DMS53 treated with DMSO at 0.1 percent for 48 hours (cell line): ENCODE data around the gene LIN37.
"Not testable (repeated sequence)": the region's sequence is repeated elsewhere in the genome, so short reads cannot be mapped to it uniquely, and the experiment has no call there.

ENCODE experiments used
- DNase-seq: peaks from one replicate; lab custom pipeline; 2025; ENCODE audit not compliant: unreplicated experiment; lab: John Stamatoyannopoulos, UW

The LIN37 gene

GRCh38 chr19:35772362-35772761, 24.0 kb downstream of the LIN37 start:
- not testable (repeated sequence) for DNase-seq

GRCh38 chr19:35773020-35773806, 24.8 kb downstream of the LIN37 start:
- no peak for DNase-seq

DNA sequence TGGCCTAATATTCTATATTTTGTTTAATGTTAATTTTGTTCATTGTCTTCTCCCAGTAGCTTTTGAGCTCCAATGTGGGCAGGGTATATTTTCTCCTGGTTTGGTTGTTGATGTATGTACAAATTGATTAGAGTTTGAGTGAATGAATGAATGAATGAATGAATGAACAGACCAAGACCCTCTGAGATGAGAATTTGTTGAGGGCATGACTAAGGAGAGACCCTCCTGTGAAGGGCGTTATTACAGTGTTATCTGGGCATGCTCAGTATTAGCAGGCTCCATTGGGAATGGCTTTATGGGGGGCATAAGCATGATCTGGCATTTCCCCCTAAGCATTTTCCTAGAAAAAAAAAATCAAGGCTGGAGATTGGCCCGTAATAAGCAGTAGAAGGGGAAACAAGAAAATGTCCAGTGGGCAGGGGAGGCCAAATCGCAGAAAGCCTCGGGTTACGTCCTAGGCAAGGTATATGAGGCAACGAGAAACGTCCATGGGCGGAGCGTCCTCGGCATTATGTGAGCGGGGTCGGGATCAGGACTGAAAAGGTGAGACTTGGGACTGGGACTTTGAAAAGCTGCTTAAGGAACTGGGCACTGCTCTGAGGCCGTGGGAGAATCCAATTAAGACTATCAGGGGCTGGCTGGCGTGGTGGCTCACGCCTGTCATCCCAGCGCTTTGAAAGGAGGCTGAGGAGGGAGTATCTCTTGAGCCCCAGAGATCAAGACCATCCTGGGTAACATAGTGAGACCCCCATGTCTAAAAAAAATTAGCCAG, 26.1 kb downstream of the LIN37 start:
- DNase-seq = peak; percentile 35

DNA sequence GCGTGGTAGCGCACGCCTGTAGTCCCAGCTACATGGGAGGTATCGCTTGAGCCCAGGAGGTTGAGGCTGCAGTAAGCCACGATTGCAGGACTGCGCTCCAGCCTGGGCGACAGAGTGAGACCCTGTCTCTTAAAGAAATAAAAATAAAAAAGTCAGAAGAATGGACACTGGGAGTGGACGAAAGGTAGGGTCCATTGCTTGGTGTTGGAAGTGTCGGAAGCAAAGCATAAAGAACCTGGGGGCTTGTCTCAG, 26.6 kb downstream of the LIN37 start:
- DNase-seq = no peak

DNA sequence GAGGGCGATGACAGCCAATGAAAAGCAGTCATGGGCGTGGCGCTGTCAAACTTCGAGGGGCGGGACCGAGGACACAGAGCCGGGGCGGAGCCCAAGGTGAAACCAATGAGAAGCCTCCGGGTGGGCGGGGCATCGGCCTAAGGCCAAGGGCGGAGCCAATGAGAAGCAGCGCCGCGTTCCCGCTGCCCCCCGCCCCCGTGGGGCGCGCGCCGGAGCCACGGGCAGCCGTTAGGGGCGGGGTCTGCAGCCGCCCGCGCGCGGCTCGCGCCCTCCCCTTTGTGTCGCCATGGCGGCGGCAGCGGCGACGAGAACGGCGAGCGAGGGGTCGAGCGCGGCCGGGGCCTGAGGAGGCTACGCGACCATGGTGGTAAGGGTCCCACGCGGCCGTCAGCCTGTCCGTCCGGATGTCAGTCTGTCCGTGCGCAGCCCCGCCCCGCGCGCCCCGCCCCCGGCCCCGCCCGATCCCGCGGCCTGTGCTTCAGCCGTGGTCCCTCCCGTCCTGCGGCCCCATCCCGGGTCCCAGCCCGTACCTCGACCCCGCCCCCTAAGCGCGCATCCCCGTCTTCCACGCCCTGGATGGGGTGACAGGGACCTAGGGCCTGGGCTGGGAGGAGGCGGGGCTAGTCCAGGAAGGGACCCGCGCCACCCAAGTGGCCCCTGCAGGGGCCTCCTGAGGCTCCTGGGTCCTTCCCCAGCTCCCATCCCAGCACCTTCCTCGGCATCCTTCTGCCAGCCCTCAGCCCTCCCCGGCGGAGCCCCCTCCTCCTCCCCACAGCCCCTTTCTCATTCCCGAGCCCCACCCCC, 27.1 kb downstream of the LIN37 start, which contains the start of gene ARHGAP33:
TSS of gene ARHGAP33 (plus strand) at position 267 of the 804 bp plus-strand sequence. CDS start at position 362, 95 bp downstream.
- DNase-seq = peak; percentile 98

- DNase-seq = no peak
Measured at GRCh38 chr19:35776102-35776788, 27.9 kb downstream of the LIN37 start.

DNA sequence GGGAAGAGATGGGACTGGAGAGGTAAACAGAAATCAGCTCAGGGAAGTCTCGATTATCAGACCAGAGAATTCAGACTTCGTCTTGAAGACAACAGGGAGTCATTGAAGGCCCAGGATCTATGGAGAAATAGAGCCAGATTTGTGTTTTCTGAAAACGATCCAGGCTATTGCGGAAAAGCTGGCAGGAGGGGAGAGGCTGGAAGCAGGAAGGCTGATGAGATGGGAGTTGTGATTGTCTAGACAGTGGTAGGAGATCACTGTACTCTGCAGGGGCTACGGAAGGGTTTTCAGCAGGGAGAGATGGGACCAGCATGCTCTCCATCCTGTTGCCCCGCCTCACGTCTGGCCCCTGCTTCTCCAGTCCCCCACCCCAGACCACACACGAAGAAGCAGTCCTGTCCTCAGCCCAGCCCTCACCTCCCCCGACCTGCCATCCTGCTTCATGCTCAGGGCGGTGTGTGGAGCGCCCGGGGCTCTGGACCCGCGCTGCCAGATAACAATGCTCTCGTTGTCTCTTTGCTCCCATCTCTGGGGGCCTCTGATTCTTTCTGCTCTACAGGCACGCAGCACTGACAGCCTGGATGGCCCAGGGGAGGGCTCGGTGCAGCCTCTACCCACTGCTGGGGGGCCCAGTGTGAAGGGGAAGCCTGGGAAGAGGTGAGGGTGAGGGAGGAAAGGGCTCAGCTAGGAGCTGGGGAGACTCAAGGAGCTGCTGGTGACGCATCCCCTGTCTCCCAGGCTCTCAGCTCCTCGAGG, 28.9 kb downstream of the LIN37 start:
- no peak for DNase-seq

DNA sequence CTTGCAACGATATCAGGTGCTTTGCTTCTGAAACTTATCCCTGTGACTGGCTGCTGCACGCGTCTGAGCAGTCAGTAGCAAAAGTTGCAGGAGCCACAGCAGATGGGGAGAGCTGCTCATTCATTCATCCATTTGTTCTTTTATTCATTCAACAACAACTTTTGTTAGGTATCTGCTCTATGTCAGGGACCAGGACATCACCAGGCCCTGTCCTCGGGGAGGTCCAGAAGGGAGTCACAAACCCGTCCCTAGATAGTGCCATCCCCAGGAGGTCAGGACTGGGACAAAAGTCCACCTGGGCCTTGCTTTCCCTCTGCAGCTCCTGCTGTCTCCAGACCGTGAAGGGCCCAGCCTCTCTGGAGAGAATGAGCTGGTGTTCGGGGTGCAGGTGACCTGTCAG, 29.6 kb downstream of the LIN37 start:
- no peak for DNase-seq

GRCh38 chr19:35779033-35779432, 30.7 kb downstream of the LIN37 start:
- DNase-seq = no peak

DNA sequence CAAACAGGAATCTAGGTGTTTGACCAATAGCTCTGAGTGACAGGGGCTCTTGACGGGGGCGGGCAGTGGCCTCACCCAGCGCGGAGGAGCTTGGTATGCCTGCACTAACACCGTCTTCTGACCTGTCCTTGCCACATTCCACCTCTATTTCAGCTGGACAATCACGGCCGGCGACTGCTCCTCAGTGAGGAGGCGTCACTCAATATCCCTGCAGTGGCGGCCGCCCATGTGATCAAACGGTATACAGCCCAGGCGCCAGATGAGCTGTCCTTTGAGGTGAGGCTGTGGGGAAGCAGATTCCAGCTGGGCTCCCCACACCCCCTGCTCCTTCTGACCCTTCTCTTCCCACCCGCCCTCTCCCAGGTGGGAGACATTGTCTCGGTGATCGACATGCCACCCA, 31.7 kb downstream of the LIN37 start:
- no peak for DNase-seq

GRCh38 chr19:35780717-35781116, 32.3 kb downstream of the LIN37 start:
- DNase-seq = no peak

DNA sequence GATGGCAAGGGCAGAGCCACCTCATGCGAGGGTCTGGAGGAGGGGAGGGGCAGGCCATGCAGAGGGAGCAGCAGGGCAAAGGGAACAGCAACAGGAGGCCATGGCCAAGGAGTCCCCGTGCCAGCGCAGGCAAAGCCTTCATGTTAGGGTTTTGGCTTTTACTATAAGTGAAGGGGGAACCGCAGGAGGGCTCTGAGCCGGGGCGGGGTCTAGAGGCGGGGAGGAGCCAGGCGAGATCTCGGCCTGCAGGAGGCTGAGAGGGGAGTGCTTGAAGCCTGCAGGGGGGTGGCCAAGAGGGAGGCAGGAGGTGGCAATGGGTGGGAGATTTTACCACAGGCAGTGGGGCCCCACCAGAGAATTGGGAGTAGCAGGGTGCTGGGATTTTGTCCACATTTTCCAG, 33.3 kb downstream of the LIN37 start:
- no peak for DNase-seq

GRCh38 chr19:35782589-35782988, 34.2 kb downstream of the LIN37 start:
- no peak for DNase-seq

GRCh38 chr19:35783469-35784434, 35.4 kb downstream of the LIN37 start:
- DNase-seq = no peak

DNA sequence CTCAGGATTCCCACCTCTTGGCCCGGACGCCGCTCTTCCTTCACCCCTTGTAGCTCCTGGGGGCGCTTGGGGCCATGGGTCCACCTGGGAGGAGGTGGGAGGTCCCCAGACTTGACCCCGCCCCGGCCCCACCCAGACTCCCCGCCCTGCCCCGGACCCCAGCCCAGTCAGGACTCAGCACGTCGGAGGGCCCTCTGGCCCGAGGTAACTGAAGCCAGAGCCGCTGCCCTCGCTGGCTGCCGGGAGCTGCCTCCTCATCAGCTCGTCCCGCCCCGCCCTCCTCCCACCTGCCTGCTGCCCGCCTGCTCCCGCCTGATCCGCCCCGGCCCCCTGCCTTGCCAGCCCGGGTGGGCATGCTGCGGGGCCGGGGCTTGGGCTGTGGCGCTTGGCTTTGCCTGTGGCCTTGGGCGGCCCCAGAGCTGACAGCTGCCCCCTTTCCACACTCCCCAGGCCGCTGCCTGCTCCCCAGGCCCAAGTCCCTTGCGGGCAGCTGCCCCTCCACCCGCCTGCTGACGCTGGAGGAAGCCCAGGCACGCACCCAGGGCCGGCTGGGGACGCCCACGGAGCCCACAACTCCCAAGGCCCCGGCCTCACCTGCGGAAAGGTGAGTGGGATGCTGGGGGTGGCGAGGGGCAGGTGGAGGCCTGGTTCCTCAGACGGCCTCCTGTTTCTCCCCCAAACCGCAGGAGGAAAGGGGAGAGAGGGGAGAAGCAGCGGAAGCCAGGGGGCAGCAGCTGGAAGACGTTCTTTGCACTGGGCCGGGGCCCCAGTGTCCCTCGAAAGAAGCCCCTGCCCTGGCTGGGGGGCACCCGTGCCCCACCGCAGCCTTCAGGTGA, 36.3 kb downstream of the LIN37 start:
- DNase-seq = no peak

- DNase-seq = no peak
Measured at GRCh38 chr19:35785339-35785627, 36.9 kb downstream of the LIN37 start.

GRCh38 chr19:35786299-35787160, 38.2 kb downstream of the LIN37 start:
- DNase-seq = no peak
